Hepatocyte (in vitro differentiated cells): ENCODE data around the gene BMPR1A.

Experiments used
- CTCF ChIP-seq: fragments of 200-600 bp; sonication (generic); IDR thresholded peaks from 2 replicates; pipeline ENCODE4 v1.5.1; 2016; ENCODE audit warnings: antibody characterized with exemption, mild to moderate bottlenecking; ENCODE audit not compliant: poor library complexity
- EZH2 ChIP-seq: fragments of 200-600 bp; sonication (generic); IDR thresholded peaks from 2 replicates; pipeline ENCODE4 v1.6.1; 2016; ENCODE audit warnings: antibody characterized with exemption, mild to moderate bottlenecking, borderline replicate concordance
- EZH2phosphoT487 ChIP-seq: fragments of 200-600 bp; sonication (generic); IDR thresholded peaks from one replicate; pipeline ENCODE4 v1.6.1; 2018; ENCODE audit warnings: antibody characterized with exemption, mild to moderate bottlenecking, low read depth, moderate library complexity; ENCODE audit not compliant: unreplicated experiment, severe bottlenecking

- TF ChIP-seq CTCF (no peak), EZH2 (no peak), EZH2phosphoT487 (no peak)
Measured at GRCh38 chr10:86969421-86970041, 213.1 kb downstream of the BMPR1A start.
